HG02763 (cell line): ENCODE data around the gene IGF1R.
"Not testable (repeated sequence)": the region's sequence is repeated elsewhere in the genome, so short reads cannot be mapped to it uniquely, and the experiment has no call there.

Source experiments
- ATAC-seq: cut with Tn5 transposase; IDR thresholded peaks from one replicate; pipeline ENCODE4 v1.9.1; 2021; ENCODE audit warnings: mild to moderate bottlenecking, moderate library complexity; ENCODE audit not compliant: unreplicated experiment

The IGF1R gene

DNA sequence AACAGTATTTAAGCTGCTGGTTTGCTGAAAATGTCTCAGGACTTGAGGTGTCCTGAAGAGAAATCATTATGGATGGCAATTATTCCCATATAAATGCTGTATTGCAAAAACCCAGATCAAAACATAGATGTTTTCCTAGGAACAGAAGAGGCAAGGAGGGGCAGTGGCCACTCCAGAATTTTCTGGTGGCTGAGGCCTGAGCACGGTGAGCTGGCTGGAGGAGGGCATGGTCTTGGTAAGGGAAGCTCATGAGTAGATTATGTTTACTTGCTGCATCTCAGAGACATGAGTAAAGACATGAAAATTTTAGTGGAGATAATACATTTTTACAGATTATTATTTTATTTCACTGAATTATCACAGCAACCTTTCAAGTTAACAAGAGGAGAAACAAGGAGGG, 328.2 kb downstream of the IGF1R start:
- no peak for ATAC-seq

DNA sequence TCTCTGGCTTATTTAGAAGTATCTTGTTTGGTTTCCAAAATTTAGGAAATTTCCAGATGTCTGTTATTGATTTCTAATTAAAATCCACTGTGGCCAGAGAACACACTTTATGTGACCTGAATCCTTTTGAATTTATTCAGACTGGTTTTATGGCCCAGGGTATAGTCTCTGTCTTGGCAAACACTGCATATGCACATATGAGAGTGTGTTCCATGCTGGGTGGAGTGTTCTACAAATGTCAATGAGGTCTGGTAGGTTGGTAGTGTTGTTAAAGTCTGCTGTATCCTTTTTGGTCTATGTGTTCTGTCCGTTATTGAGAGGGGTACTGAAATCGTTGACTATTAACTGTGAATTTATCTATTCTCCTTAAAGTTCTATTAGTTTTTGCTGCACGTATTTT, 329.1 kb downstream of the IGF1R start:
- ATAC-seq, result no peak

DNA sequence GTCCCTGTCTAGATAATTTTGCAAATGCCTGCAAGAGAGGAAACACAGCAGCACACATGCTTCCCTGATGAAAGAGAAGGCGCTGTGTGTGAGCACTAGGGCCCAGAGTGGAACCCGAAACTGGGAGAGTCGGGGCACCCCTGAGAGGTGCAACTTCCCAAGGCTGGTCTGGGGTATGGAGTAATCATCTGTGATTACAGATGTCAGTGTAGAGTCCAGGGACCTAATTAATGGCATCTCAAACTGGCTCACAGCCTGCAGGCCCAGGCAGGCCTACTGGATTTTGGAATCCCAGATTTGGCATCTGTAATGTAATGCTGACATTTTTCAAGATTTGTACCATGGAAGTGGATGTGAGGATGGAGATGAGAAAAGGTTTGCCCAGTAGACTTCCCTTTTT, 329.8 kb downstream of the IGF1R start:
- ATAC-seq, result no peak

DNA sequence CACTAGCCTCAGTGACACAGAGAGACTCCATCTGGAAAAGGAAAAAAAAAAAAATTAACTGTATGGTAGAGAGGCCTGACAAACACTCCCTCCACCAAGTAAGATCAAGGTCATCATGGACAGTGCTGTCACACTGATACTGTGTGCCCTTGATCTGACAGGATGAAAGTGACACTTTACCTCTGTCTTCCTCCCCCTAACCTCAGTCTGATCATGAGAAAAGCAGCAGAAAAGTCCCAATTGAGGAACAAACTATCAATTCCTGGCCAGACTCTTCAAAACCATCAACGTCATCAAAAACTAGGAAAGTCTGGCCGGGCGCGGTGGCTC, 332.5 kb downstream of the IGF1R start:
- ATAC-seq, result no peak

DNA sequence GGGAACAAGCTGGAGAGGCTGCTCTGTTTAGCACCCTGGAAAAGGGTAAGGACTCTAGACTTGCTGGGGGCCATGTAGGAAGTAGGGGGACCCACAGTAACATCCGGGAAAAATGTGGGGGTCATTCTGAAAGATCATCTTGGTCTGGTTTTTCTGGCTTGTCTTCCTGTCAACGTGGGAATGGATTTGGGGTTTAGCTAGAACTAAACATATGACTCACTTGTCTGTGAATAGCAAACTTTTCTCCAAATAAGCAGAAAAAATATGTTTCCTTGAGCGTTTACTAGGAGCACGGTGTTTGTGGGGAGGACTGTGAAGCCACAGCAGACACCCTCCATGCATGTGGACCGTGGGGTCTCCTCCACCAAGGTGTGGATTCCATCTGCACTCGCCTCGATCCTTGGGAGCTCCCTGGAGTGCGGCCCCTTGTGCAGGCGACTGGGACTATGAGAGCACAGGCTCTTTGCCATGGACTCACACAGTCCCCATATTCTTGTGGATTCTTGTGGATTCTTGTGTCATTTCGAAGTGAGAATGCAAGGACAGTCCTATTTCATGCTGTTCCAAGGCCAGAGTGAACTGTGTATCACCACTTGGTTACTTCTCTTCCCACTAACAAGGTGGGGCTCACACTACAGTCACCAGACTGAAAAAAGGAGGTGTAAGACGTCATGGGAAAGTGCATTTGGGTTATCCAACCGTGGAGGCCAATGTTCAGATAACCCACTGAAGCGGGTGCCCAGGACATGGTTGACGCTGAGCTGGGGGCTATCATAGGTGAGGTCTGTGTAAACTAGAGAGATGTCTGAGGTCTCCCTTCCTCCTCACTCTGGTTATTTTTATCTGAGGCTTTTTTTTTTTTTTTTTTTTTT, 333.7 kb downstream of the IGF1R start:
- peak; percentile 45 for ATAC-seq

DNA sequence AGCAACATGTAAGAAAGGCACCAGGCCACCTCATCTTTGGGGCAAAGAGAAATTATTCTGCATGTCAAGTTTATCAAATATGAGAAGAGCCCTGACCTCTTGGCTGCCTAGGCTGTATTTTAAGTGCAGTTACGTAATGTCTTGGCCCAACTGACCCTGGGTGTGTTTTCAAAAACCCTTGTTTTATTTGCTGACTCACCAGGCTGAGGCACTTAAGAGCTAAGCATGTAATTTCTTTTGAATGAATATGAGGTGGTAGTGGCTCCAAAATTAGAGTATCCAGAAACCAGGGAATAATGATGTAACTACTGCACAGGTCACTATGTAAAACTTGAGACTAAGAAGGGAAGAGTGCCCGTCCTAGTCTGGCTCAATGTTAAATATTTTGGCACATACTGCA, 335.0 kb downstream of the IGF1R start:
- ATAC-seq, result no peak

DNA sequence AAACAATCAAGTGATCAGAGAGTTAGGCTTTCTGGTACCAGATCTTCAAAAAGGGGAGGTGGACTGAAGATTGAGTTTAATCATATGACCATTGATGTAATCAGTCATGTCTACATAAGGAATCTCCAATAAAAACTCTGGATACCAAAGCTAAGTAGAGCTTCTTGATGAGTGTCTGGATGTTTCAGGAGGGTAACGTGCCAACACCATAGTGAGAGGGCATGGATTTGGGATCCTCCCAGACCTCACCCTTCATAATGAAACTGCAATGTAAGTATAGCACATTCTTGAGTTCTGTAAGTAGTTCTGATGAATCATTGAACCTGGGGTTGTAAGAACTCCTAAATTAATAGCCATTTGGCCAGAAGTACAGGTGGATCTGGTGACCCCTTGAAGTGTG, 337.9 kb downstream of the IGF1R start:
- no peak for ATAC-seq

DNA sequence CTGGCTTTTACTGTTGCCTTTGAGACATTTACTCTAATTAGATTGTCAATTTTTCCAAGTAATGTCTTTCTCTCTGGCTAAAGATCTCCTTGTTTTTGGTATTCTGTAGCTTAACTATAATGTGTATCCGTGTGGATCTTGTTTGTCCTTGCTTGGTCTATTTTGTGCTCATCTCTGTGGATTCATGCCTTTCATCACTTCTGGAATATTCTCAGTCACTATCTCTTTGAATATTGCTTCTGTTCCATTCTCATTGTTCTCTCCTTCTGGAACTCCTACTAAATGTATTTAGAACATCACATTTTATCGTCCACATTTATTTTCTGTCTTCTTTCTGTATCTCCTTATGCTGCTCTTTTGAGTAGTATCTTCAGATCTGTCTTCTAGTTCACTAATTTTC, 346.6 kb downstream of the IGF1R start:
- ATAC-seq, result no peak

DNA sequence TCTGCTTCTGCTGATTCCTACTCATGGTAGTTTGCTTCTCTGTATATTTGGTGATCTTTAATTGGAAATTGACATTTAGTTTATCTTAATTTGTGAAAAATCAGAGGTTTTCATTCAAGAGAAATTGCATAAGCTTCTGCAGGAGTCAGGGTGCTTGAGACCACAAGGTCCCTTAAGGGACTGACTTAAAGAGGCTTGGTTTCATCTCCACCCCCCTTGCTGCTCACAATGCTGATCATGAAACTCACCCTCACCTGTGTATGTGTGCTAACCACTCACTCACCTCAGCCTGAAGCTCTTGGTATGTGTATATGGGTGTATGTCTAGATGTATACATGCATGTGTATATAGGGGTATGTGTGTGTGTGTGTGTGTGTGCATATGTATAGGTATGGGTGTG, 347.8 kb downstream of the IGF1R start:
- ATAC-seq, result no peak

DNA sequence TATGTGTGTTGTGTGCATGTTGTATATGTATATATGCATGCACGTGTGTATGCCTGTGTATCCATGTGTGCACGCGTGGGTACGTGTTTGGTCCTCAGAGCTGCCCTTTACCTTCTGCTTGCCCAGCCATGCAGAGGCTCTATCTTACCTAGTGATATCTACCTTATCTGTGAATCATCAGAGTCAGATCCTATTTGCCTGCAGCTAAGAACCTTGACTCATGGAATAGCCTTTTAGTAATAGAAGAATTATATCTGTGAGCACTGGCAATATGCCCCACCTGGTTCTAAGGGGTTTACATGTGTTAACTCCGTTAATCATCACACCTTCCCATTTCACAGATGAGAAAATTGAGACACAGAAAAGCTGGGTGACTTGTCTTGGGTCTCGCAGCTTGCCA, 348.3 kb downstream of the IGF1R start:
- ATAC-seq, result no peak

DNA sequence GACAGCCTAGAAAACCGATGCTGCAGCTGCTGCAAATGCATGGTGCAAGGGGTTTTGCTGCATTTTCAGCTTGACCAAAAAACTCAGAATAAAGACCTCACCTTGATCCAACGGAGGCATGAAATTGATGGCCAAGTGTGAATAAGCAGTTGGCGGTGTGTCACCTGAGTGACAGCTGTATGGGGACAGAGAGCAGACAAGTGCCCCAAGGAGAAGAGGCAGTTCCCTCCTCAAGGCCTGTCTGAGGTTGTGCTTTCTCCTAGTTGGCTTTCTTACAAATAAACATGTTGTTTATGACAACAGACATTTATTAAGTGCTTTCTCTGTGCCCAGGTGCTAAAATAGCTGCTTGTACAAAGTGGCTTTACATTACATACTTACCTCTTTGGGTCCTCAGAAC, 349.0 kb downstream of the IGF1R start:
- no peak for ATAC-seq

DNA sequence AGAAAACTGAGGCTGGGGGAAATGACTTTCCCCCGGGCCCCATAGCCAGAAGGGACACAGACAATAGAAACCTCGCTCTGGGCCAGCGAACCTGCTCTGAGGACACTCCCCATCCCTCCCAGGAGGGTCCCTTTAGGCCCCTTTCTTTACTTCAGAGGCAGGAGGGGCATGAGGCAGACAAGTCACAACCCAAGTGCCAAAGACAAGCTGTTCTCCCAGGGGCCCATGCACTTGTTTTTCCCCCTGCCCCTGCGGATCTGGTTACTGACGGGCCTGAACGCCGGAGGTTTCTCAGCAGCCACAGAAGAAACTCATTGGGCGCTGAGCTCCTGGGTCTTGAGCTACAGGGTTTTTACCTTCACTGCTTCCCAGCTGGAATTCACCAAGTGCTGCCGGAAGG, 349.4 kb downstream of the IGF1R start:
- no peak for ATAC-seq

DNA sequence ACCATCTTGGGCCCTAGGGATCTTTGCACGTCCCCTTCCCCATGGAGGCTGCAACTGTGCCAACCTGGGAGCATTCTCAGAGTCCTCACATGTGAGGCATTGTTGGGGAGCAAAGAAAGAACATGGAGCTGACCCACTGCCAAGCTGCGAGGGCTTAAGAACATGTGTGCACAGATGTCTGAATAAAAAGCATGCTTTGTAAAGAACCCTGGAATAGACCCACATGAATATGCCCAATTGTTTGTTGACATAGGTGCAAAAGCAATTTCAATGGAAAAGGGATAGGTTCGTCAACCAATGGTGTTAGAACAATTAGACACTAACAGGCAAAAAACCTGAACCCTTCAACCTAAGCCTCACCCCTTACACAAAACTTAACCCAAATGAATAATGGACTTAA, 349.9 kb downstream of the IGF1R start:
- no peak for ATAC-seq

DNA sequence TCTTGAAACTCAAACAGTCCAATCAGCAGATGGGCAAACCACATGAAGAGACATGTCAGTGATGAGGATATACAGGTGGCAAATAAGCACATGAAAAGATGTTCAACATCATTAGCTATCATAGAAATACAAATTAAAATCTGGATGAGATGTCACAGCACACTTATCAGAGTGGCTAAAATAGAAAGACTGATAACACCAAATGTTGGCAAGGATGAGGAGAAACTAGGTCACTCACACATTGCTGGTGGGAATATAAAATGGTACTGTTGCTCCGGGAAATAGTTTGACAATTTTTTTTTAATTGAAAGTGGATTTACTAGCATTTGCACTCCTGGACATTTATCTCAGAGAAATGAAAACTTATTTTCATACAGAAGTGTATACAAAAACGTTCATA, 350.9 kb downstream of the IGF1R start:
- ATAC-seq, result no peak

DNA sequence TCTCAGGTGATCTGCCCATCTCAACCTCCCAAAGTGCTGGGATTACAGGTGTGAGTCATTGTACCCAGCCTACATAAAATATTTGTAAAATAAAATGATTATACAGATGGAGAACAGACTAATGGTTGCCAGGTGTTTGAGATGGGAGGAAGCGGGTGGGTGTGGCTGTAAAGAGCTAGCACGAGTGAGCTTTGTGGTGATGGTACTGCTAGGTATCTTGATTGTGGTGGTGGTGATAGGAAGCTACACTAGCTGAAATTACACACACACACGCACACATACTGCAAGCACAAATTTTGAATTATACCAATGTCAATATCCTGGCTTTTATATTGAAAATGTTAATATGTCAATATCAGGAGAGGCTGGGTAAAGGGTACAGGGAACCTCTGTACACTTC, 353.9 kb downstream of the IGF1R start:
- no peak for ATAC-seq

DNA sequence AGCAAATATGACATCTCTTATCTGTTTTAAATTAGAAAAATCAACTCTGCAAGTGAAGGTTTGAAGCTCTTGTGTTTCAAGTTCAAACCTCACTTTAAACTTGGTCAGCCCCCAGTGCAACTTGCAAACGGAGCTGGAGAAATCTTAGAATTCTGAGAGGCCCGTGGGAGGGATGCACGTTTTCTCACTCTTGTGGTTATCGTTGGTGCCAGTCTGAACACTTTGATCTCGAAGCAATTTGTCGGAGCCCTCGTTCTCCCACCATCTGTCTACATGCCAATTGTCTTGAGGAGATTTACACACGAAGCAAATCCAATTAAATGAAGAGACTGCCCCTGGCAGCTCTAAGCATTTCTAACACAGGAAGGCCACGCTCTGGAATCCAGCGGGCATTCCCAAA, 355.0 kb downstream of the IGF1R start:
- not testable (repeated sequence) for ATAC-seq

DNA sequence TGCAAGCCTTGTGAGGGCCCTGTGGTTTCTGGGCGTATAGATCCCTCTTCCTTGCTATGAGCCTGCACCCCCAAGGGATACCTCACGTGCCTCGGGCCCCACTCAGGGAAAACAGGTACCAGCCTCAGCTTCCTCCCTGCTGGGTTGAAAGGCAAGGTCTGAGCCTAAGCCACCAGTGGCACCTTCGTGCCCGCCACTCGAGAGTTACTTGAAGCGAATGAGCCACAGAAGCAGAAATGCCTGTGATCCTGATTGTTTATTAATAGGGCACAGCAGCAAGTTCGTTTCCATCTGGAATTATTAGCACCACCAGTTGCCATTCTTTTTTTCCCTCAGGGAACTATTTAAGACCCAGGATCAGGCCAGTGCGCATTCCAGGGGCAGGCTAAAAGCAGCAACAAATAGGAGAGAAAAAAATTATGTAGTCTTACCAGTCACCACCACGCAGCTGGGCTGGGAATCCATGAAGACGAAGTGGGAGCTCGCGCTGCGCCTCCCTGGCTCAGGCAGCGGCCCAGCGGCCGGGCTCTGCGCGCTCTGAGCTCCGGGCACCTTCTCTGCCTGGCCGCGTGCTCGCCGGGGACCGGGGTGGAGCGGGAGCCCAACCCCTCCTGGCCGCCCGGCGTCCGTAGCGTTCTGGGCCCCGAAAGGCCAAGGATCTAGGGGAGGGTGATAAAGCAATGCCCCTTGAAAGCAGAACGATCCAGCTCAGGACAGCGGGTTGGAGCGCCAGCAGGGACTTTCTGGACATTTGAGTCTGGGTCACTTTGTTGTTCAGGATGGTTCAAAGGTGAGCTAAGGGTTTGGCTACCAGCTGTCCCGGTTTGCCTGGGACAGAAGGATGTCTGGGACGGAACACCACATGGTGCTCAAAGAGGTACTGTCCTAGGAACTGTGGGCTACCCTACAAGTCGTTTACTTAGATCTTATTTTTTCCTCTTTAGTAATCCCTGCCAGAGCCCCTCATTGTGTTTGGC, 356.9 kb downstream of the IGF1R start:
- not testable (repeated sequence) for ATAC-seq

DNA sequence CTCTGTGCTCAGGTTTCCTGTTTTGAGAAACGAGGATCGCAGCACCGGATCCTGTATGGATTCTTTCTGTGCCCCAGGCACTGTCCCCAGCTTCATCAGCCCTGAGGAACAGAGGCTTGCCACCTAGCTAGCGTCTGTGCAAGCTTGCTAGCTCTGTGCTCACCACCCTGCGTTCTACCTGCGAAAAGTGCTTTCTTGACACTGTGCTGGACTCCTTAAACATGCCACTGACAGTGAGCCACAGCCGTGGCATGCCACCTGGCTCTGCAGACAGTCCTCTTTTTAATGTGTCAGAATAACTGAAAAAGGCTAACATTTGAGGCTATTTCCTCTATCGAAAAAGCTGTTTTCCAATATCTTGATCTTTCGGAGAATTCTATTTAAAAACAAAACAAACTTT, 357.8 kb downstream of the IGF1R start:
- no peak for ATAC-seq

DNA sequence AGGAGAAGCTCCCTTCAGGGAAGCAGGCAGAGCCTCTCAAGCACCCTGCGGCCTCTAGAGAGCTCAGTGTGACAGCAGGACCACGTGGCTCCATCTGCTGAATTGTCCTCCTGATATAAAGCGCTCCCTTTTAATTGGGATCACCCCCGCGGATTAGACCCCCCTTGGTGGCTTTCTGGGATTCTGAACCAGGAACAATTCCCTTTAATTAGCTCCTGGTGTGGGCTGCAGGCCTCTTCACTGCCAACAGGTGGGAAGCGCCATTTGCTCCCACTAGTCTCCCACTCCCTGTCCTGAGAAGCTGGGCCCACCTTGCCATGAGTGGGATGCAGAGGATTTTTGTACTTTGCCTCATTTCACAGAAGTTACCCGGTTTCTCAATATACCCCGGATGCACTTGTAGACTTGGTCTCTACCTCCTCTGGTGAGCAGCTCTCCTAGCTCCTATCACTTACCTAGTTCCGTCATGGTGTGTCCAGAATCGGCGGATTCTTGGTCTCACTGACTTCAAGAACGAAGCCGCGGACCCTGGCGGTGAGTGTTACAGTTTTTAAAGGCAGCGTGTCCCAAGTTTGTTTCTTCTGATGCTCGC, 358.7 kb downstream of the IGF1R start:
- no peak for ATAC-seq

DNA sequence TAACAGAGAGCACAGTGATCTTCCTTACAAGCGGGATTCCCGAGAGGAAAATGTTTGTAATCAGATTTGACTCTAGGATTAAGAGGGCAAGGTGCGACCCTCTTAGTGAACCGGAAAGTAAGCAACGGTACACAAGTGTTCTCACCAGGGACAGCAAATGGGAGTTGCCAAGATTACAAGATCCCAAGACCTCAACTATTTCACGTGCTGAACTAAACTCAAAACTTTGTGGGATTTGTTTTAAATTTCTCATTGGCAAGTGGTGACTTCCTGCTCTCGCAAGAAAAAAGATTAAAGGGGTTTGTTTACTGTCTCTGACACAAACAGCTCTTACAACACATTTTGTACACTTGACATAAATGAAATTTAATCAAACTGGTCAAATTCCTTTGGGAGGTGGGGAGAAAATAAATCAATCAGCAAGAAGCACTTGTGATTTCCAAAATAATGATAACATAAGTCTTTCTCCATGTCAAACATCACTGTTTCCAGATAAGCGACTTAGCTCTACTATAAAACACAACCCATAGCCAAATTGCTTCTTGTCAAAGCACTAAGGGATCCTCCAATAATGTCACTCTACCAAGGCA, 361.5 kb downstream of the IGF1R start:
- no peak for ATAC-seq

DNA sequence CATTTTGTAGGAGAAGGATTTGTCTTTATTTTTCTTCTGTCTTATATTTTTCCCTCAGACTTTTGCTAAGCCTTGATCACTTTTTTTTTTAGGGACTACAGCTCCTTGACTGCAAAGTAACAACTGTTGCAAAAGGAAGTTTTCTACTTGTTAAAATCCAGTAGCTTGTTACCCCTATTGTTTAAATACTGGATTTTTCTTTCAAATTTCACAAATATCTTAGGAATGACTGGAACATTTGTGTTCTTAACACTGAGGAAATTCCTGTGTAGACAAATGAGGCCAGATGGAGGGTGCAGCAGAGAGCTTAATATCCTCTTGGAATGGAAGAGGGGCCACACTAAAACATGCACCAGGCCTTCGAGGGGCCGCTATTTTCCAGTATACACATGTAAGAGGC, 362.4 kb downstream of the IGF1R start:
- no peak for ATAC-seq
